ENCODE measurements around the gene ERC2.

ERC2 gene

DNA sequence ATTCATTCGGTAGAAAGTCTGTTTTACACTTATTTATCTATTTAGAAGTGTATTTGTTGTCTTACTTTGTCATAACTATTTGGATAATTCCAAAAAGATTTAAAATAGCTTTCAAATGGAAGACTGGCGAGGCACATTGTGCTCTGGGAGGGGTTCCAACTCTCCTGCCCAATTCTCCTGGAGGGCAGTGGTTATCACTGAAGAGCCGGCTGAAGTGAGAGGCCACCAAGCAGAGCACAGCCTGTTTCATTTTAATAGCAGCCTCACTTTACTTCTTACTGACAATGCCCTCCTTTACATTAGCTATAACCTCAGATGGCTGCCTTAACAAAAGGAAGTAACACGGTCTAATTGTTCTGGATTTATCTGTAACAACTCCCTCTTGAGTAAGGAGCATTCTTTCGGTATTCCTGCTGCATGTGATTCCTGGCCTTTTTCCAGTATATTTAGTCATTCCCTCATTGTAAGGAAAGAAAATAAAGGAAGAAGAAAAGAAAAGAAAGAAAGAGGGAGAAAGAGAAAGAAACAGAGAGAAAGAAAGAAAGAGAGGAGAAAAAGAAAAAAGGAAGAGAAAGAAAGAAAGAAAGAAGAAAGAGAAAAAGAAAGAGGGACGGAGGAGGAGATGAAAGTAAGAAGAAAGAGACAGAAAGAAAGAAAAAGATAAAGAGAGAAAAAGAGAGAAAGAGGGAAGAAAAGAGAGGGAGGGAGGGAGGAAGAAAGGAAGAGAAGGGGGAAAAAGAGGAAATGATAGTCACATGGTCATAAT, 641.4 kb downstream of the ERC2 start:
- DNase-seq (ENCODE audit: low read depth in 2 of 2): no peak

GRCh38 chr3:55826097-55826496, 642.2 kb downstream of the ERC2 start:
- DNase-seq (ENCODE audit: low read depth in 2 of 2): no peak

GRCh38 chr3:55824406-55824805, 643.9 kb downstream of the ERC2 start:
- no peak for DNase-seq (ENCODE audit: low read depth in 2 of 2)

- no peak for DNase-seq (ENCODE audit: low read depth in 2 of 2)
Measured at GRCh38 chr3:55823829-55824228, 644.4 kb downstream of the ERC2 start.

- DNase-seq (ENCODE audit: low read depth in 2 of 2): no peak
Measured at GRCh38 chr3:55823001-55823400, 645.3 kb downstream of the ERC2 start.

GRCh38 chr3:55819005-55819404, 649.3 kb downstream of the ERC2 start:
- DNase-seq (ENCODE audit: low read depth in 2 of 2): no peak

DNA sequence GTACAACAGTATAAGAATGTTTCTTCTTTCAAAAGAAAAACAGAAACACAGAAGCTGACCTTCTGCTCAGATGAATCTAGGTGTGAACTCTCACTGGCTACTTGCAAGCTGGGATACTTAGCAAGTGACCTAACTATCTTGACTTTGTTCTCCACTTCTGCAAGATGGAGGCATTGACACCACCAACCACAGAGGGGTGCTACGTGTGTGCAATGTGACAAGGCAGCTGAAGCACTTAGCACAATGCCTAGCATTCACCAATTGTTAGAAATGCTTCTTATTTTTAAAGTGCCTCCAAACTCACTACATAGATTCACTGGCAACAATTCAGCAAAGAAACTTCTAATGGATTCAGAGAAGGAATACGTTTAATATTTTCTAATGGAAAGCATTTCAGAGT, 649.8 kb downstream of the ERC2 start:
- no peak for DNase-seq (ENCODE audit: low read depth in 2 of 2)

DNA sequence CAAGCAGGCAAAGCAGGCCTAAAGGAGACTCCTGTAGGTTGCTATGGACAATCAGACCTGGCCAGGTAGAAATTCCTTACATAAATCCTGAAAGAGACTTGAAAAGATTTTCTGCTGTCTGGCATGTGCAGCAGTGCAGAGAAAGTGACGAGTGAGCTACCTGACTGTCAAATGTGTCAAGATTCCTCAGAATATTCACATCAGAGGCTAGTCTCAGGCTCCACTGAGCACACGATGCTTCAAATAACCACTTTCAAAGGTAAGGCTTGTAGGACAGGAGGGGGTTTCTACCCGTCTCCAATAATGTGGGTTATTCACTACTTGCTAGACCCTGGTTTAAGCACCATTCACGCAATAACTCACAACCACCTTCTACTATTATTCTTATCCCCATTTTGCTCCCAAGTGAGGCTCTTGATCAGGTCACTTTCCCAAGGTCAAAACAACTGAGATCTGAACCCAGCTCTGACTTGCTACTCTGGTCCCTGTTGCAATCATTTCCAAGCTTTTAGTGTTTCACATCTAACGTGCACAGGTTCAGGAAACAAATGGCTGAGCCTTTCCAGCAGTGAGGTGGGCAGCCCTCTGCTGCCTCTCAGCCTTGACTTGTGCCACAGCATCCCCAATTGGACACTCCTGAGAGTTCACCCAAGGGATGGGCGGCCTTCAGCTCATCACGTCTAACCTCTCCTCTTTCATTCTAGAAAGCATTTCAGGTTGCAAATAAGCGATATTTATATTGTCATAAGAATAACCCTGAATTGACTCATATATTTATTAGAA, 651.3 kb downstream of the ERC2 start:
- DNase-seq (ENCODE audit: low read depth in 2 of 2): no peak

GRCh38 chr3:55815262-55815661, 653.0 kb downstream of the ERC2 start:
- DNase-seq (ENCODE audit: low read depth in 2 of 2): no peak

GRCh38 chr3:55813268-55814097, 654.8 kb downstream of the ERC2 start:
- no peak for DNase-seq (ENCODE audit: low read depth in 2 of 2)

DNA sequence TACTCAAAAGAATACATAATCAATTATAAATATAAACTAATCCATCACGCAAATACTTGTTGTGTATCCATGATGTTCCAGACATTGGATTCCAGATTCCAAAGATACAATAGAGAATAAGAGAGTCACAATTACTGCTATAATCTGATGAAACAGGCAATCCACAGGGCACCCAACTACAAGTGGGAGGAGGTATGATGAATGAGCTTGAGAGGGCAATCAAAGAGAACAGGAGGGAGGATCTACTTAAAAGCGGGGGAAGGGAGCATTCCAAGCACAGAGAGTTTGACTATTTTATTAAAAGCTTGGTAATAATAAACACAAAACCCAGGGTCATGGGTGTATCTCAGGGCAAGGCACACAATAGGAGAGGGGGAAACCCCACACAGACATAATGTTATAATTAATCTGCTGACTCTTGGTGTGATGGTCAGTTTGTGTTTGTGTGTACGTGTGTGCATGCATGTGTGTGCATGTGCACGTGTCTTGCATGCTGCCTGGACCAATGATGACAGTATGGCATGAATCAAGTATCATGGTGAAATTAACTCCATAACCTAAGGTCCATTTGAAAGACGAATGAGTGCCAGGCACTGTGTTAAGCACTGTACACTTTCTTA, 655.8 kb downstream of the ERC2 start:
- DNase-seq (ENCODE audit: low read depth in 2 of 2): no peak

GRCh38 chr3:55807210-55807609, 661.1 kb downstream of the ERC2 start:
- no peak for DNase-seq (ENCODE audit: low read depth in 2 of 2)

DNA sequence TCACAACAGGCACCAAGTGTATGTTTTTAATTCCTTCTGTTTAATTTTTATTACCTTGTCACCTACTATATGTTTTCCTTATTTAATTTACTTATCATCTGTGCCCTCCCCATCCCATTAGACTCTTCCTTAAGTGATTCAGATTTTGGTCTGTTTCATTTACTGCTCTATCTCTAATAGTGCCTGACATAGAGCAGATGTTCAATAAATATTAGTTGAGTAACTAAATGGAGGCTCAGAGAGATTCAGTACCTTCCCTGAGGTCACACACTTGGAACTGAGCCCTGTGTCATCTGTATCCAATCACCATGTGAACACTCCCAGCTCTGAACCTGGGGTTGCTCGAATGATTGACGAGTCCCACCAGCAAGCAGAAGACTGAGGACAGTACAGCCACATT, 663.1 kb downstream of the ERC2 start:
- DNase-seq (ENCODE audit: low read depth in 2 of 2): no peak

- no peak for DNase-seq (ENCODE audit: low read depth in 2 of 2)
Measured at GRCh38 chr3:55804170-55805095, 663.8 kb downstream of the ERC2 start.

GRCh38 chr3:55802816-55803215, 665.5 kb downstream of the ERC2 start:
- DNase-seq (ENCODE audit: low read depth in 2 of 2): no peak

- DNase-seq (ENCODE audit: low read depth in 2 of 2): no peak
Measured at GRCh38 chr3:55801676-55802075, 666.6 kb downstream of the ERC2 start.

GRCh38 chr3:55801068-55801467, 667.2 kb downstream of the ERC2 start:
- DNase-seq (ENCODE audit: low read depth in 2 of 2): no peak

DNA sequence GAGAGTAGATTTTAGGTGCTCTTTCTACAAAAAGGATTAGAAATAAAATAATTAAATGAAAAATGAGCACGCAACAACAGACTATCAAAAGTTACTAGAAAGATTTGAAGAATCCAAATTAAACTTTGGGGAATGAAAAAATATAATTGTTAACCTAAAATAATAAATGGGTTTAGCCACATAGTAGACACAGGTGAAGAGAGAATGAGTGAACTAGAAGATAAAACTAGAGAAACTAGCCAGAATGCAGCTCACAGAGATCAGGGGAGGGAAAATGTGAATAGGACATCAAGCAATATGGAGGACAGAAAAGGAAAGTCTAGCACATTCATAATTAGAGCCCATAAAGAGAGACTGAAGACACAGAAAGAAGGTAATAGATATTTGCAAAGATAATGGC, 670.5 kb downstream of the ERC2 start:
- DNase-seq (ENCODE audit: low read depth in 2 of 2): no peak

DNA sequence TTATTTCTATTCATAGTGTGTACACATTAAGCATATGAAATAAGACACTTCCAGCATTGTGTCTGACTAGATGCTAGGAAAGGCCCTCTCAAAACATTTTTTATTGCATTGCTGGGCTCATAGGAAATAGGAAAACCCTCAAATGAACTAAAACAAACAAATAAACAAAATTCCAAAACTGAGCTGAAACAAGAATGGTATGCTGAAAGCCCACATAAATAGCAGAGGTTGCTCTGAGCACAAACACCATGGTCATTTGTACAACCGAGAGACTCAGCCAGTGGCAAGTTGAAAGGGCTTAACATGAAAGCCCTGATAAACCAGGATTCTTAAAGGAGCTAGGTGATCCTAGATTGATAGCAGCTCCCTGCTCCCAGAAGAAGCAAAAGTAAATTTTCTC, 671.2 kb downstream of the ERC2 start:
- DNase-seq (ENCODE audit: low read depth in 2 of 2): no peak

DNA sequence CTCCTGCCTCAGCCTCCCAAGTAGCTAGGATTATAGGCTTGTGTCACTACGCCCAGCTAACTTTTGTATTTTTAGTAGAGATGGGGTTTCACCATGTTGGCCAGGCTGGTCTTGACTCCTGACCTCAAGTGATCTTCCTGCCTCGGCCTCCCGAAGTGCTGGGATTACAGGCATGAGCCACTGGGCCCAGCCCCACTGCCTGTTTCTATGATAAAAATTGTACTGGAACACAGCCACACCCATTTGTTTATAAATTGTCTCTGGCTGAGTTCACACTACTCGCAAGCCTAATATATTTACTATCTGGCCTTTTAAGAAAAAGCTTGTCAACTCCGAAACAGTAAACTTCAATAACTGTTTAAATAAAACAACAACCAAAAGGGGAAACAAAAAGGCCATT, 671.7 kb downstream of the ERC2 start:
- DNase-seq (ENCODE audit: low read depth in 2 of 2): no peak

DNA sequence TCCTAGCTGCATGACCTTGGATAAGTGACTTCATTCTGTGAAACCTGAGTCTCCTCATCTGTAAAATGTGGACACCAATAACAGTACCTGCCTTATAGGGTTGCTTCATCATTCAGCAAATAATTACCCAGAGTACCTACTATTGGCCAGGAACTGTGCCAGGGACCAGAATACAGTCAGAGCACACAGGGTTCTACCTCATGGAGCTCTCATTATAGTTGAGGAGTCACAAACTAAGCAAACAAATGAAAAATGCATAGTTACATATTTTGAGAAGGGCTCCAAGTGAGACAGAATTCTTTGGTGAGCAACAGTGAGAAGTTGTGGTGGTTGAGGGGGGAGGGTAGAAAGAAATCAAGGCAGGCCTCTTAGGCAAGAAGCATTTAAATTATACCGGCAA, 672.5 kb downstream of the ERC2 start:
- no peak for DNase-seq (ENCODE audit: low read depth in 2 of 2)

Measured in stimulated activated CD8-positive, alpha-beta memory T cell treated with anti-CD3 and anti-CD28 coated beads, Interleukin-15, amount 100 ng/mL, for 48 hours (primary cell).